ENCODE measurements around the gene SCGN.

SCGN gene

DNA sequence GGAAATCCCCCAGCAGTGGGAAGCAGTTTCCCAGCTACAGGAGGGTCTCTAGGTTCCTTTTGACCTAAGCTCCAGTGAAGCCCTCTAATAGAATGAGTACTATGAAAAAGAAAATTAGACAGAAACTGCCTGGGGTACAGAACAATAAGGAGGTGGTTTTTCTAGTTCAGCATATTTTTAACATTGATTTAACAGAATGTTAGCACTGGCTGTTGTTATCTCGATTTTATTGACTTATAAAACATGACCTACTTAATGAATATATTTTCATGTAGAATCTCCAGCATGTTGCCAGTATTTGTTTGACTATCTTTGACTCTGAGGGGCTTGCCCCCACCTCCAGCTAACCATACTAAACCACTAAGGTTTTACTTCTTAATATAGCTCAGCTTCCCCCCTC, 19.6 kb downstream of the SCGN start:
- Histone ChIP-seq H3K36me3 (ENCODE audit: insufficient read depth, low read length) (no peaks in the 10 kb centered on the region), H3K79me2 (ENCODE audit: insufficient read depth, low read length) (no peaks in the 10 kb centered on the region), H3K9me3 (ENCODE audit: insufficient read depth, low read length, severe bottlenecking) (no peaks in the 10 kb centered on the region), H3K27me3 (ENCODE audit: insufficient read depth, low read length, poor library complexity) (peaks cover 23% of the 10 kb centered on the region), H4K20me1 (ENCODE audit: insufficient read depth, low read length) (no peaks in the 10 kb centered on the region), H2AFZ (ENCODE audit: low read depth, low read length) (no peak overlapping the region), H3K27ac (ENCODE audit: low read length) (no peak overlapping the region), H3K4me3 (ENCODE audit: low read depth in 1 of 2, low read length in 2 of 2) (no peak overlapping the region), H3K9ac (ENCODE audit: low read depth, low read length) (no peak overlapping the region), H3K4me2 (ENCODE audit: insufficient read depth, low read length) (no peak overlapping the region), H3K4me1 (ENCODE audit: insufficient read depth, low read length) (no peaks in the 10 kb centered on the region)
- DNase-seq (no peak), ATAC-seq (ENCODE audit: insufficient read depth, low read depth) (no peak)
- TF ChIP-seq, protein P1, sequence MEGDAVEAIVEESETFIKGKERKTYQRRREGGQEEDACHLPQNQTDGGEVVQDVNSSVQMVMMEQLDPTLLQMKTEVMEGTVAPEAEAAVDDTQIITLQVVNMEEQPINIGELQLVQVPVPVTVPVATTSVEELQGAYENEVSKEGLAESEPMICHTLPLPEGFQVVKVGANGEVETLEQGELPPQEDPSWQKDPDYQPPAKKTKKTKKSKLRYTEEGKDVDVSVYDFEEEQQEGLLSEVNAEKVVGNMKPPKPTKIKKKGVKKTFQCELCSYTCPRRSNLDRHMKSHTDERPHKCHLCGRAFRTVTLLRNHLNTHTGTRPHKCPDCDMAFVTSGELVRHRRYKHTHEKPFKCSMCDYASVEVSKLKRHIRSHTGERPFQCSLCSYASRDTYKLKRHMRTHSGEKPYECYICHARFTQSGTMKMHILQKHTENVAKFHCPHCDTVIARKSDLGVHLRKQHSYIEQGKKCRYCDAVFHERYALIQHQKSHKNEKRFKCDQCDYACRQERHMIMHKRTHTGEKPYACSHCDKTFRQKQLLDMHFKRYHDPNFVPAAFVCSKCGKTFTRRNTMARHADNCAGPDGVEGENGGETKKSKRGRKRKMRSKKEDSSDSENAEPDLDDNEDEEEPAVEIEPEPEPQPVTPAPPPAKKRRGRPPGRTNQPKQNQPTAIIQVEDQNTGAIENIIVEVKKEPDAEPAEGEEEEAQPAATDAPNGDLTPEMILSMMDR (IDR thresholded peaks at IDR 0.05; ENCODE audit: borderline replicate concordance, extremely low read depth, low read length, poor library complexity, severe bottlenecking) = no peak
- TF ChIP-seq EZH2 (IDR thresholded peaks at IDR 0.05; ENCODE audit: borderline replicate concordance, low read depth, low read length, severe bottlenecking) = no peak

DNA sequence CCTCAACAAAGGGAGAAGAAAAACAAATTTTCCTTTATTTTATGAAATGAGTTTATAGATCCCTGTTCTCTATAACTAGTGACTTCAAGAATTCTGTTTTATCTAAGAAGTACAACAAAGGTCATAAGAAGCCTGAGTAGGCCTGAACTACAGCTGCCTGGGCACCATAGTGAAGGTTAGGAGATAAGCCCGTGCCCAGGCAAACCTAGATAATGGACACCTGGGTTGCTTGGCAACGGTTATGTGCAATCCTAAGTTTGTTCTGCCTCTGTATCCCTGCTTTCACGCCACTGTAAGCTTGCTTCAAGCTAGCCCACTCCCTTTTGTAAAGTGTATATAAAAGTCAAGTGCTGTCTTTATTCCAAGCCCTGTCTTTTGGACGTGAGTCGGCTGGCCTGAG, 23.2 kb downstream of the SCGN start:
- Histone ChIP-seq H3K9ac (ENCODE audit: low read depth, low read length) (no peak overlapping the region), H2AFZ (ENCODE audit: low read depth, low read length) (no peak overlapping the region), H3K4me3 (ENCODE audit: low read depth in 1 of 2, low read length in 2 of 2) (no peak overlapping the region), H4K20me1 (ENCODE audit: insufficient read depth, low read length) (no peaks in the 10 kb centered on the region), H3K9me3 (ENCODE audit: insufficient read depth, low read length, severe bottlenecking) (no peaks in the 10 kb centered on the region), H3K4me2 (ENCODE audit: insufficient read depth, low read length) (no peak overlapping the region), H3K79me2 (ENCODE audit: insufficient read depth, low read length) (no peaks in the 10 kb centered on the region), H3K27ac (ENCODE audit: low read length) (no peak overlapping the region), H3K27me3 (ENCODE audit: insufficient read depth, low read length, poor library complexity) (peaks cover 24% of the 10 kb centered on the region), H3K36me3 (ENCODE audit: insufficient read depth, low read length) (no peaks in the 10 kb centered on the region), H3K4me1 (ENCODE audit: insufficient read depth, low read length) (no peaks in the 10 kb centered on the region)
- no peak for TF ChIP-seq EZH2 (IDR thresholded peaks at IDR 0.05; ENCODE audit: borderline replicate concordance, low read depth, low read length, severe bottlenecking)
- TF ChIP-seq, protein P1 (IDR thresholded peaks at IDR 0.05; ENCODE audit: borderline replicate concordance, extremely low read depth, low read length, poor library complexity, severe bottlenecking) = no peak
- no peak for DNase-seq
- no peak for ATAC-seq (ENCODE audit: insufficient read depth, low read depth)

DNA sequence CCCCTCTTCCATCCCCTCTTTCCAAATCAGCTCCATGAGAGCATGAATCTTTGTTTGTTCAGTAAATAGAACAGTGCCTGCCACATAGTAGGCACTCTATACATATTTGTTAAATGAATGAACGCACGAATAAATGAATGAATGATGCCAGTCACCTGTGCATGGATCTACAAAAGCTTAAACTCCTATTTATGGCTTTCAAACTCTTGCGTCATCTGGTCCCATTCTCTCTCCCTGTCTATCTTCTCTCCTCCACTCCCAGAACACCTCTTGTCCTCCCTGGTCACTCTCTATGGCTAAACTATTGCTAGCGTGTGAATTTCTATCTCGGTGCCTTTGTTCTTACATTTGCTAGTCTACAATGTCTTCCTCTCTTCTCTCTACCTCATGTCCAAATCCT, 24.8 kb downstream of the SCGN start:
- no peak for ATAC-seq (ENCODE audit: insufficient read depth, low read depth)
- no peak overlapping the region for H3K4me2 ChIP-seq (ENCODE audit: insufficient read depth, low read length)
- H3K9ac ChIP-seq (ENCODE audit: low read depth, low read length) = no peak overlapping the region
- TF ChIP-seq EZH2 (IDR thresholded peaks at IDR 0.05; ENCODE audit: borderline replicate concordance, low read depth, low read length, severe bottlenecking) = no peak
- TF ChIP-seq, protein P1 (IDR thresholded peaks at IDR 0.05; ENCODE audit: borderline replicate concordance, extremely low read depth, low read length, poor library complexity, severe bottlenecking) = no peak
- no peak for DNase-seq
- no peaks in the 10 kb centered on the region for H4K20me1 ChIP-seq (ENCODE audit: insufficient read depth, low read length)
- no peak overlapping the region for H2AFZ ChIP-seq (ENCODE audit: low read depth, low read length)
- H3K9me3 ChIP-seq (ENCODE audit: insufficient read depth, low read length, severe bottlenecking) = no peaks in the 10 kb centered on the region
- peaks cover 24% of the 10 kb centered on the region for H3K27me3 ChIP-seq (ENCODE audit: insufficient read depth, low read length, poor library complexity)
- no peaks in the 10 kb centered on the region for H3K36me3 ChIP-seq (ENCODE audit: insufficient read depth, low read length)
- H3K4me1 ChIP-seq (ENCODE audit: insufficient read depth, low read length) = no peaks in the 10 kb centered on the region
- H3K79me2 ChIP-seq (ENCODE audit: insufficient read depth, low read length) = no peaks in the 10 kb centered on the region
- no peak overlapping the region for H3K4me3 ChIP-seq (ENCODE audit: low read depth in 1 of 2, low read length in 2 of 2)
- H3K27ac ChIP-seq (ENCODE audit: low read length) = no peak overlapping the region

DNA sequence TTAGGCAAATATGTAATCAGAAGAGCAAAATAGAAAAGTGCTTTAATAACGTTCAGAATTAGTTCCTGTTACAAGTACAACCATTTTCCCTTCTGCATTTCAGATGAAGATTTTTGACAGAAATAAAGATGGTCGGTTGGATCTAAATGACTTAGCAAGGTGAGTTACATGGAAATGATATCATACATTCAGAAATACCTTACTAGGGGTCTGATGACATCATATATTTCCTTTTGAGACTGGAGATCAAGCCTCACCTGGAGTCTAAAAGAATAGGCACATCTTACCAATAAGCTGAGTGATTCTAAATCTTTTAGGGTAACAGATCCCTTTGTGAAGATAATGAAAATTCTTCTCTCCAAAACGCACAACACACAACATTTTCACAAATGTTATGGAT, 29.8 kb downstream of the SCGN start:
- TF ChIP-seq, protein P1 (IDR thresholded peaks at IDR 0.05; ENCODE audit: borderline replicate concordance, extremely low read depth, low read length, poor library complexity, severe bottlenecking) = no peak
- TF ChIP-seq EZH2 (IDR thresholded peaks at IDR 0.05; ENCODE audit: borderline replicate concordance, low read depth, low read length, severe bottlenecking) = no peak
- H3K4me2 ChIP-seq (ENCODE audit: insufficient read depth, low read length) = no peak overlapping the region
- no peaks in the 10 kb centered on the region for H3K9me3 ChIP-seq (ENCODE audit: insufficient read depth, low read length, severe bottlenecking)
- no peaks in the 10 kb centered on the region for H3K36me3 ChIP-seq (ENCODE audit: insufficient read depth, low read length)
- H3K27ac ChIP-seq (ENCODE audit: low read length) = no peak overlapping the region
- no peaks in the 10 kb centered on the region for H4K20me1 ChIP-seq (ENCODE audit: insufficient read depth, low read length)
- ATAC-seq (ENCODE audit: insufficient read depth, low read depth) = no peak
- H3K27me3 ChIP-seq (ENCODE audit: insufficient read depth, low read length, poor library complexity) = peaks cover 23% of the 10 kb centered on the region
- no peak overlapping the region for H3K9ac ChIP-seq (ENCODE audit: low read depth, low read length)
- H2AFZ ChIP-seq (ENCODE audit: low read depth, low read length) = no peak overlapping the region
- H3K4me3 ChIP-seq (ENCODE audit: low read depth in 1 of 2, low read length in 2 of 2) = no peak overlapping the region
- H3K79me2 ChIP-seq (ENCODE audit: insufficient read depth, low read length) = no peaks in the 10 kb centered on the region
- no peak for DNase-seq
- H3K4me1 ChIP-seq (ENCODE audit: insufficient read depth, low read length) = no peaks in the 10 kb centered on the region

Measured in DND-41 (cell line).